HEK293T (cell line): ENCODE data around the gene CAPN13.

ENCODE experiments used
- CTBP1 ChIP-seq: fragments of 450-650 bp; IDR thresholded peaks from 2 replicates; pipeline ENCODE4 v1.6.1; 2016; ENCODE audit warnings: borderline replicate concordance
- FOXM1 ChIP-seq: fragments of 450-650 bp; IDR thresholded peaks from 2 replicates; pipeline ENCODE4 v1.6.1; 2017; ENCODE audit warnings: mild to moderate bottlenecking, borderline replicate concordance

DNA sequence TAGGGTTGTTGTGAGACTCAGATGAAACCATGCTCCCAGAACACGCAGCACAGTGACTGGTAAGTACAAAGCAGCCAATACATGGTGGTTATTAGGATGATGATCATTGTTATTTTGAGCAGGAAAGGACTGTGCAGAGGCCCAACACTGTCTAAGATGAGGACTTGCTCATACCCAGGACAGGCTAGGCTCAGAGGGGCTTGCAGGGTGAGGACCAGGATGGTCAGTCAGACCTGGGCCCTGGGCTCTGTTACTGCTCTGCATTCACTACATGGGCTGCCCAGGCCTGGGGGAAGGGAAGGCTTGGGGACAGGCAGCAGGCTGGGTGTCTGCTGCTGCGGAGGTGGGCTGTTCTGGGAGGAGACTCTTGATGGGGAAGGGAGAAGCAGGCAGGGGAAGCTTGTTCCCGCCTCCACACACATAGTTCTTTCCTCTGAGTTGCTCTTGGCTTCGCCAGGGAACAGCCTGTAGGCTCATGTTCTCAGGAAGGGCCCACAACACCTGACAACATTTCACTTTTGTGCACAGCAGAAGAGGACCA, 17.5 kb downstream of the CAPN13 start:
- TF ChIP-seq FOXM1, result no peak
- no peak for TF ChIP-seq CTBP1
